Measurements from ENCODE around the gene PHACTR2.

- TF ChIP-seq CTCF (IDR thresholded peaks at IDR 0.05) (no peak), POLR2A (IDR thresholded peaks at IDR 0.05) (no peak)
These were observed 231 bp upstream of the PHACTR2 start for GRCh38 chr6:143677577-143677890.

Measured in heart left ventricle (tissue), 13 donors.